Measurements from ENCODE around the gene EFNA3.
"Not testable (repeated sequence)": the region's sequence is repeated elsewhere in the genome, so short reads cannot be mapped to it uniquely, and the experiment has no call there.

EFNA3 gene

GRCh38 chr1:155110826-155111225 is 32.2 kb downstream of the EFNA3 start:
- ATAC-seq: no peak
- no peak for DNase-seq

- ATAC-seq (no peak), DNase-seq (no peak)
Observed at GRCh38 chr1:155113450-155113980, 34.9 kb downstream of the EFNA3 start.

GRCh38 chr1:155116113-155116764 is 37.6 kb downstream of the EFNA3 start:
- ATAC-seq: no peak

GRCh38 chr1:155117610-155118009 is 39.0 kb downstream of the EFNA3 start:
- DNase-seq (no peak), ATAC-seq (no peak)

More at GRCh38 chr1:155116113-155116764, 37.6 kb downstream of the EFNA3 start:
- no peak for DNase-seq

GRCh38 chr1:155118090-155118489 is 39.5 kb downstream of the EFNA3 start:
- ATAC-seq, DNase-seq: not testable (repeated sequence)

GRCh38 chr1:155120253-155120652 is 41.6 kb downstream of the EFNA3 start:
- DNase-seq (no peak), ATAC-seq (no peak)

GRCh38 chr1:155121249-155121648 is 42.6 kb downstream of the EFNA3 start:
- DNase-seq (no peak), ATAC-seq (no peak)

- ATAC-seq: no peak
- DNase-seq: no peak
Observed at GRCh38 chr1:155122308-155122707, 43.7 kb downstream of the EFNA3 start.

- ATAC-seq: no peak
- no peak for DNase-seq
Observed at GRCh38 chr1:155123801-155124200, 45.2 kb downstream of the EFNA3 start.

- ATAC-seq (no peak), DNase-seq (no peak)
Observed at GRCh38 chr1:155124503-155125463, 46.1 kb downstream of the EFNA3 start.

- ATAC-seq (no peak), DNase-seq (no peak)
Observed at GRCh38 chr1:155125511-155125945, 46.9 kb downstream of the EFNA3 start.

GRCh38 chr1:155125946-155126555 is 47.4 kb downstream of the EFNA3 start:
- DNase-seq (no peak), ATAC-seq (no peak)

GRCh38 chr1:155126556-155127104 is 48.0 kb downstream of the EFNA3 start:
- DNase-seq: peak; percentile 25
- peak; percentile 47 for ATAC-seq

GRCh38 chr1:155127105-155127966 is 48.7 kb downstream of the EFNA3 start, which contains the start of gene EFNA1:
Gene EFNA1, plus strand, starts transcription at chr1:155127876. Its CDS starts 102 bp downstream, at chr1:155127978.
- ATAC-seq: peak; percentile 71

GRCh38 chr1:155127967-155128754 is 49.5 kb downstream of the EFNA3 start:
- ATAC-seq (no peak), DNase-seq (no peak)

More at GRCh38 chr1:155127105-155127966, 48.7 kb downstream of the EFNA3 start, which contains the start of gene EFNA1:
- peak; percentile 53 for DNase-seq

GRCh38 chr1:155128755-155129473 is 50.3 kb downstream of the EFNA3 start:
- ATAC-seq (no peak), DNase-seq (no peak)

GRCh38 chr1:155130272-155131006 is 51.8 kb downstream of the EFNA3 start:
- DNase-seq: no peak
- ATAC-seq: no peak

GRCh38 chr1:155131285-155131684 is 52.6 kb downstream of the EFNA3 start:
- ATAC-seq (no peak), DNase-seq (no peak)

- ATAC-seq: no peak
- no peak for DNase-seq
Observed at GRCh38 chr1:155131856-155132255, 53.2 kb downstream of the EFNA3 start.
